Transverse colon (tissue), 4 donors: ENCODE data around the gene GPR52. TPM values are rescaled to one million over a fixed set of nuclear protein-coding genes. Genes with fewer than 3 reads are reported as not detected.

Experiments
- DNase-seq: peaks from one replicate; pipeline ENCODE4 v3.0.0-alpha.2; 2019
- H3K27ac ChIP-seq, 4 donors: fragments of 200-600 bp; sonication (generic); 2 replicates each; pipeline ENCODE4 v1.5.1; 2016 to 2018; ENCODE audit warnings: inconsistent platforms in 4 of 4
- H3K27me3 ChIP-seq: fragments of 200-600 bp; sonication (generic); 2 replicates; pipeline ENCODE4 v1.5.1; 2017; ENCODE audit warnings: inconsistent platforms
- H3K36me3 ChIP-seq, 4 donors: fragments of 200-600 bp; sonication (generic); 2 replicates each; pipeline ENCODE4 v1.5.1; 2017 to 2019; ENCODE audit warnings: inconsistent platforms in 4 of 4
- H3K4me1 ChIP-seq, 4 donors: fragments of 200-600 bp; sonication (generic); 2 replicates each; pipeline ENCODE4 v1.5.1; 2017 to 2020; ENCODE audit warnings: inconsistent platforms in 4 of 4
- H3K4me3 ChIP-seq, 4 donors: fragments of 200-600 bp; sonication (generic); 1 replicate in 1 of 4; 2 replicates in 3 of 4; pipeline versions ENCODE4 v1.5.1 to v1.6.1; 2017 to 2019; ENCODE audit warnings: inconsistent platforms in 4 of 4
- H3K9me3 ChIP-seq, 2 donors: fragments of 200-600 bp; sonication (generic); 2 replicates each; pipeline ENCODE4 v1.5.1; 2017 to 2019; ENCODE audit warnings: inconsistent platforms in 2 of 2
- CTCF ChIP-seq, 5 experiments: fragments of 200-600 bp in 3 of 5; fragments of 450-650 bp in 2 of 5; sonication (generic) in 3 of 5; IDR thresholded peaks; 1 replicate in 2 of 5; 2 replicates in 3 of 5; pipeline ENCODE4 v1.5.1; 2016 to 2017; ENCODE audit warnings: antibody characterized with exemption in 5 of 5, inconsistent platforms in 3 of 5, mild to moderate bottlenecking in 2 of 5, moderate library complexity in 1 of 5
- EP300 ChIP-seq: sonication (generic); formaldehyde crosslinking; IDR thresholded peaks from one replicate; pipeline ENCODE4 v1.6.1; 2017; ENCODE audit warnings: antibody characterized with exemption, low read depth
- POLR2A ChIP-seq: fragments of 450-650 bp; IDR thresholded peaks from one replicate; pipeline ENCODE4 v1.6.1; 2016; ENCODE audit warnings: antibody characterized with exemption, mild to moderate bottlenecking, moderate library complexity
- POLR2AphosphoS5 ChIP-seq, 3 donors: sonication (generic); formaldehyde crosslinking; IDR thresholded peaks; one replicate each; pipeline ENCODE4 v1.6.1; 2016; ENCODE audit warnings: antibody characterized with exemption in 3 of 3
- WGBS, 2 donors: methylation state at CpG; one replicate each; pipeline ENCODE4 v1.1.5; 2018; ENCODE audit warnings: low coverage in 1 of 2; 5-methylcytosine and 5-hydroxymethylcytosine counted together
- in situ Hi-C, 4 donors: fragments of 200-750 bp; cut with MboI; loops; one replicate each; pipeline versions ENCODE4 v1.15.0 to v1.15.1; 2017; ENCODE audit warnings: low sequenced_read_pairs in 3 of 4, low pct_ligation_motif_present in 1 of 4, low pct_unique_long_range_greater_than_20kb in 1 of 4
- intact Hi-C: fragments of 100-400 bp; cut with DNase I; formaldehyde crosslinking; loops from one replicate; pipeline ENCODE4 v1.15.1; 2023; ENCODE audit warnings: low total_unique reads
- total RNA-seq, 4 donors: library from RNA; depleted of rRNA; stranded (reverse); fragments of >200 nt; gene quantifications; one replicate each; pipeline ENCODE4 v1.1.0, GENCODE V29; 2016

Gene GPR52
- total RNA-seq, 4 donors from 2014 or later: 8.3 to 16.2 TPM; not detected in 2

GRCh38 chr1:174469052-174469451, 21.3 kb downstream of the GPR52 start:
- 75 to 77% methylated on average over 2 of the region's 2 CpGs for WGBS, 2 donors
- Histone ChIP-seq H3K27me3 (no peaks in the 10 kb centered on the region), H3K9me3 (no peaks in the 10 kb centered on the region), H3K4me3 (no peak overlapping the region), H3K36me3 (no peaks in the 10 kb centered on the region), H3K27ac (no peak overlapping the region), H3K4me1 (no peaks in the 10 kb centered on the region)
- in situ Hi-C loops (no loop called here), intact Hi-C loops (no loop called here)
- DNase-seq: no peak
- no peak for TF ChIP-seq POLR2A
- no peak for TF ChIP-seq CTCF (IDR thresholded peaks at IDR 0.05)
- TF ChIP-seq EP300: no peak
- no peak for TF ChIP-seq POLR2AphosphoS5 (IDR thresholded peaks at IDR 0.05)

- no peak overlapping the region for H3K27ac ChIP-seq
Measured at GRCh38 chr1:174469687-174470086, 21.9 kb downstream of the GPR52 start.

GRCh38 chr1:174479281-174479680, 31.5 kb downstream of the GPR52 start:
- WGBS, 2 donors: 100% methylated on average over 1 of the region's 1 CpG
- TF ChIP-seq EP300: no peak
- TF ChIP-seq CTCF (IDR thresholded peaks at IDR 0.05): no peak
- TF ChIP-seq POLR2AphosphoS5 (IDR thresholded peaks at IDR 0.05): no peak

More at GRCh38 chr1:174469687-174470086, 21.9 kb downstream of the GPR52 start:
- 43 to 71% methylated on average over 1 of the region's 1 CpG for WGBS, 2 donors
- TF ChIP-seq CTCF (IDR thresholded peaks at IDR 0.05): no peak
- TF ChIP-seq POLR2AphosphoS5 (IDR thresholded peaks at IDR 0.05): no peak
- no peak for TF ChIP-seq POLR2A
- no peak for TF ChIP-seq EP300
- Histone ChIP-seq H3K36me3 (no peaks in the 10 kb centered on the region), H3K4me1 (no peaks in the 10 kb centered on the region), H3K4me3 (no peak overlapping the region), H3K27me3 (no peaks in the 10 kb centered on the region), H3K9me3 (no peaks in the 10 kb centered on the region)
- DNase-seq: no peak
- intact Hi-C loops: no loop called here
- in situ Hi-C loops: no loop called here

GRCh38 chr1:174480324-174480723, 32.6 kb downstream of the GPR52 start:
- DNase-seq: no peak
- in situ Hi-C loops: no loop called here

More at GRCh38 chr1:174479281-174479680, 31.5 kb downstream of the GPR52 start:
- no peaks in the 10 kb centered on the region for H3K4me1 ChIP-seq
- no peak overlapping the region for H3K27ac ChIP-seq
- H3K27me3 ChIP-seq: no peaks in the 10 kb centered on the region
- H3K36me3 ChIP-seq: no peaks in the 10 kb centered on the region
- no peak overlapping the region for H3K4me3 ChIP-seq
- in situ Hi-C loops: no loop called here
- intact Hi-C loops: no loop called here
- H3K9me3 ChIP-seq: no peaks in the 10 kb centered on the region
- no peak for DNase-seq

More at GRCh38 chr1:174480324-174480723, 32.6 kb downstream of the GPR52 start:
- 67 to 85% methylated on average over 1 of the region's 1 CpG for WGBS, 2 donors
- Histone ChIP-seq H3K9me3 (no peaks in the 10 kb centered on the region), H3K4me1 (no peaks in the 10 kb centered on the region), H3K27ac (no peak overlapping the region), H3K36me3 (no peaks in the 10 kb centered on the region), H3K4me3 (no peak overlapping the region), H3K27me3 (no peaks in the 10 kb centered on the region)
- intact Hi-C loops: no loop called here
- TF ChIP-seq CTCF (IDR thresholded peaks at IDR 0.05) (no peak), POLR2AphosphoS5 (IDR thresholded peaks at IDR 0.05) (no peak), POLR2A (no peak), EP300 (no peak)
